ENCODE data around the gene THSD4.

GRCh38 chr15:71753346-71753745 lies 638.1 kb downstream of the THSD4 start:
- no peak for TF ChIP-seq CTCF (conservative IDR thresholded peaks at IDR 0.05)
- no peak for TF ChIP-seq ZFX (IDR thresholded peaks at IDR 0.05)

Measured in C4-2B (cell line).